RWPE2 (cell line): ENCODE results near the gene ACOX3.

Experiments used
- ATAC-seq: fragments of 200-7000 bp; cut with Tn5 transposase; 3 replicates; pipeline ENCODE4 v1.9.1; 2021; ENCODE audit warnings: low read depth
- DNase-seq: peaks from one replicate; pipeline ENCODE4 v3.0.0-alpha.2; 2020; ENCODE audit warnings: low spot score
- H3K27ac ChIP-seq: fragments of 450-650 bp; 2 replicates; pipeline ENCODE4 v1.5.1; 2017; ENCODE audit warnings: mild to moderate bottlenecking; ENCODE audit not compliant: poor library complexity, severe bottlenecking
- H3K27me3 ChIP-seq: fragments of 250-450 bp; sonication (Bioruptor Pico); 2 replicates; pipeline ENCODE4 v1.5.1; 2021; ENCODE audit warnings: mild to moderate bottlenecking, moderate library complexity; ENCODE audit not compliant: insufficient read depth, poor library complexity, severe bottlenecking
- H3K36me3 ChIP-seq: fragments of 250-450 bp; sonication (Bioruptor Pico); 2 replicates; pipeline ENCODE4 v1.5.1; 2020; ENCODE audit warnings: low read depth, mild to moderate bottlenecking, moderate library complexity
- H3K4me1 ChIP-seq: fragments of 250-450 bp; sonication (Bioruptor Pico); 2 replicates; pipeline ENCODE4 v1.5.1; 2021; ENCODE audit warnings: mild to moderate bottlenecking, moderate library complexity; ENCODE audit not compliant: insufficient read depth, poor library complexity, severe bottlenecking
- H3K4me3 ChIP-seq: fragments of 250-450 bp; sonication (Bioruptor Pico); 2 replicates; pipeline ENCODE4 v1.5.1; 2021; ENCODE audit warnings: mild to moderate bottlenecking, moderate library complexity; ENCODE audit not compliant: severe bottlenecking
- H3K9me3 ChIP-seq: fragments of 250-450 bp; sonication (Bioruptor Pico); 2 replicates; pipeline ENCODE4 v1.5.1; 2021; ENCODE audit warnings: mild to moderate bottlenecking, moderate library complexity; ENCODE audit not compliant: severe bottlenecking
- CTCF ChIP-seq: fragments of 450-650 bp; IDR thresholded peaks from one replicate; pipeline ENCODE4 v1.5.1; 2017; ENCODE audit warnings: mild to moderate bottlenecking, moderate library complexity; ENCODE audit not compliant: poor library complexity, severe bottlenecking

ACOX3 gene

GRCh38 chr4:8345053-8345945 is 95.2 kb downstream of the ACOX3 start:
- H3K4me1 ChIP-seq: no peaks in the 10 kb centered on the region
- H3K27ac ChIP-seq: no peak overlapping the region
- ATAC-seq (no peak), DNase-seq (no peak)
- H3K4me3 ChIP-seq: no peak overlapping the region
- no peaks in the 10 kb centered on the region for H3K36me3 ChIP-seq
- TF ChIP-seq CTCF: no peak
- no peaks in the 10 kb centered on the region for H3K9me3 ChIP-seq
- no peaks in the 10 kb centered on the region for H3K27me3 ChIP-seq

- no peaks in the 10 kb centered on the region for H3K36me3 ChIP-seq
Measured at GRCh38 chr4:8344377-8344776, 96.1 kb downstream of the ACOX3 start.

GRCh38 chr4:8343967-8344331 is 96.6 kb downstream of the ACOX3 start:
- H3K36me3 ChIP-seq: no peaks in the 10 kb centered on the region
- no peak overlapping the region for H3K4me3 ChIP-seq
- H3K27me3 ChIP-seq: no peaks in the 10 kb centered on the region
- DNase-seq (no peak), ATAC-seq (no peak)
- TF ChIP-seq CTCF: no peak
- H3K4me1 ChIP-seq: no peaks in the 10 kb centered on the region
- H3K27ac ChIP-seq: no peak overlapping the region
- no peaks in the 10 kb centered on the region for H3K9me3 ChIP-seq

More at GRCh38 chr4:8344377-8344776, 96.1 kb downstream of the ACOX3 start:
- ATAC-seq: no peak
- no peaks in the 10 kb centered on the region for H3K27me3 ChIP-seq
- no peak for DNase-seq
- no peaks in the 10 kb centered on the region for H3K9me3 ChIP-seq
- H3K27ac ChIP-seq: no peak overlapping the region
- no peak overlapping the region for H3K4me3 ChIP-seq
- no peak for TF ChIP-seq CTCF
- no peaks in the 10 kb centered on the region for H3K4me1 ChIP-seq

- Histone ChIP-seq H3K9me3 (no peaks in the 10 kb centered on the region), H3K4me3 (no peak overlapping the region), H3K27me3 (no peaks in the 10 kb centered on the region), H3K4me1 (no peaks in the 10 kb centered on the region), H3K36me3 (no peaks in the 10 kb centered on the region), H3K27ac (no peak overlapping the region)
- DNase-seq (no peak), ATAC-seq (no peak)
- no peak for TF ChIP-seq CTCF
Measured at GRCh38 chr4:8343262-8343966, 97.1 kb downstream of the ACOX3 start.
